ENCODE data around the gene TFCP2.

- TF ChIP-seq CTCF (IDR thresholded peaks at IDR 0.05; ENCODE audit: low read length) (no peak), EZH2 (optimal IDR thresholded peaks at IDR 0.05; ENCODE audit: low read depth, low read length) (no peak), EZH2phosphoT487 (IDR thresholded peaks at IDR 0.05; ENCODE audit: low read length) (no peak)
These were observed 8.6 kb upstream of the TFCP2 start for GRCh38 chr12:51181558-51181957.

All from MM.1S (cell line).